Inferior parietal cortex (tissue), 1 donor: ENCODE data around the gene NLRC3.
"Not testable (repeated sequence)": the region's sequence is repeated elsewhere in the genome, so short reads cannot be mapped to it uniquely, and the experiment has no call there.

Experiments
- DNase-seq: peaks from one replicate; pipeline ENCODE4 v3.0.0-alpha.2; 2016; ENCODE audit errors: extremely low spot score

The NLRC3 gene

DNA sequence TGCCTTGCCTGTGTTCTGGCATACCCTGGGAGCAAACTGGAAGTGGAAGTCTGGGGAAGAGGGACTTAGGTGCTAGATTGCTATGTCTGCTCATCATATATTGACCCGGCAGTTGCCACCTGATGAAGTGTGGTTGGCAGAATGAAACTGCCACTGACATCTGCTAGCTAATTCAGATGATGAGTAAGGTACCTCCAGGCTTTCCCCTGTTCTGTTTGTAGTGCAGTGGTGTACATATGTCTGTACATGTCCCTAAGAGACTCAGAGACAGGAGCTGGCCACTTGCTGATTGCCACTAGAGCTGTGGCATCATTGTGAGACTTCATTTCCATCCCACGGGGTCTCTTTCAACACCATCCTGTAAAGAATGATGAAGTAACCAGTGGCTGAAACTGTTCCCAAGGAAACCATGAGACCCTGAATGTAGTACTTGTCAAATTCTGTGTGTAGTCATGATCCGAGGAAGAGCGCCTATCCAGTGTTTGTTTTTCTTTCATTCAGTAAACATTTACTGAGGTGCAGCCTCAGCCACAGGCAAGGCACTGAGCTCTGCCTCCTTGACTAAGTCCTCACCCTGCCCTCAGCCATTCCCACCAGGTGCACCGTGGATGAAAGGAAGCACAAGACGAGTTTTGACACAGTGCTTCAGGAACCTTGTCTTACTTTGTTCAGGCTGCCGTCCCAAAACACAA is 63.2 kb downstream of the NLRC3 start:
- no peak for DNase-seq

DNA sequence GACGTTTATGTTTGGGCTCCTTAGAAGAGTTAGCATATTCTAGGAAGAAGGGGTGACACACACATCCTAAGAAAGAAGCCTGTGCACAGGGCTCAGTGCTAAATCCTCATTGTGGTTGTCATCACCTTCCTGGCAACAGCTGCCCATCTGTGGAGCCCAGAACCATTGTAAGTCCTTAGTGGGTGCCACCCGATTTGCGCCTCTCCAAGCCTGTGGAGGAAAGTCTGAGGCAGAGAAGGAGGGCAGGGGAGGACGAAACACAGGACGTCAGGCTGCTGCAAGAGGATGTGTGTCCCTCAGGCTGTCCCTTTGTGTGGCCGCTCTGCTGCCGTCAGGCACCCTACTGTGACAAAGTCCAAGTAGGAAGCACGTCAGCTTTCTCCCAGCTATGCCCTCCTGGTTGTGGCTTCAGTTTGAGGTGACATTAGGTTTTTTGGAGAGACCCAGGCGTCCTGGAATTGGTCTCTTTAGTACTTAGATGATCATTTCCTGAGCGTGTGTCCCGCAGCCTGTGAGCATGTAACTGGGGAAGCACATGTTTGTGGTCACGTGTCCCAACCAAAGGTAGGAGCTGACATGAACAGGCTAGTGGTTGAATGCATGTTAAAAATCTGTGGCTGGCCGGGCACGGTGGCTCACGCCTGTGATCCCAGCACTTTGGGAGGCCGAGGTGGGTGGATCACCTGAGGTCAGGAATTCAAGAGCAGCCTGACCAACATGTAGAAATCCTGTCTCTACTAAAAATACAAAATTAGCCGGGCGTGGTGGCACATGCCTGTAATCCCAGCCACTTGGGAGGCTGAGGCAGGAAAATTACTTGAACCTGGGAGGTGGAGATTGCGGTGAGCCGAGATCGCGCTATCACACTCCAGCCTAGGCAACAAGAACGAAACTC is 65.7 kb downstream of the NLRC3 start:
- DNase-seq, result no peak

DNA sequence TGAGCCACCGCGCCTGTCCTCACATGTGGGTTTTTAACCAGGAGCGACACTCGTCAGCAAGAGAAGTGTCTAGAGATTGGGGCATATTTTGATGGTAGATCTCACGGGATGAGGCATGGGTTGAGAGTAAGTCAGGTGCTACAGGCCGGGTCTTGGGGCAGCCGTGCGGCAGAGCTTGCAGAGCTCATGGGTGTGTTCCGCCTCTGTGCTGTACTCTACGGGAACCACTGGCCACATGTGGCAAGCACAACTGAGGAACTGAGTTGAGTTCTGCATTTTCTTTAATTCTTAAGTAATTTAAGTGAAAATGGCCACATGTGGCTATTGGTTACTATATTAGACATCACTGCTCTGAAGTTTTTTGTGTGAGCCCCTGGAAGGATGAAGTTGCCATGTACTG is 66.8 kb downstream of the NLRC3 start:
- no peak for DNase-seq

DNA sequence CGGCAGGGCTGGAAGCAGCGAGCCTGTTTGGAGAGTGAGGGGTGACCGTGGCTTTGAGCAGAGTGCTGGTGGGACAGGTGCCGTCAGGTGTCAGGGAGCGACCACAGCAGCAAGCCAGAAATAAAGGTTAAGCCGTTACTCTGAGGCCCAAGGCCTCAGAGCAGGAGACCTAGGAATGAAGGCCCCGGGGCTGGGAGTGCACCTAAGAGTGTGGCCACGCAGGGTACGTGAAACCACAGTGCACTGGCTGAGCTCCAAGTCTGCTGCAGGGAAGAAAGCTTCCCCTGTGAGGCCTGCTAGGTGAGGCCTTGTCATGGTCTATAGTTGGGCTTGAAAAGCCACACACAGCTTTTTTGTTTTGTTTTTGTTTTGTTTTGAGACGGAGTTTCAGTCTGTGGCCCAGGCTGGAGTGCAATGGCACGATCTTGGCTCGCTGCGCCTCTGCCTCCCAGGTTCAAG is 67.7 kb downstream of the NLRC3 start:
- DNase-seq, result no peak

DNA sequence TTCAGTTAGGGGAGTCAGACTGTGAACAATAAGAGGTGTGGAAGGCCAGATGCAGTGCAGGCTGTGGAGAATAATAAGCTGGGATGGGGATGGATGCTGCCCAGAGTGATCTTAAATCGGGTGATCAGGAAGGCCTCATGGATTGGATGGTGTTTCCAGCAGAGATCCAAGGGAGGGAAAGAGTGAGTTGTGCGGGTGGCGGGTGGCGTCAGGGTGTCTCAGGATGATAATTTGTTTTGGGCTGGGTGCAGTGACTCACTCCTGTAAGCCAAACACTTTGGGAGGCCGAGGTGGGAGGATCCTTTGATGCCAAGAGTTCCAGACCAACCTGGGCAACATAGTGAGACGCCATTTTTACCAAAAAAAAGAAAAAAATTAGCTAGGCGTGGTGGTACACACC is 68.5 kb downstream of the NLRC3 start:
- no peak for DNase-seq

DNA sequence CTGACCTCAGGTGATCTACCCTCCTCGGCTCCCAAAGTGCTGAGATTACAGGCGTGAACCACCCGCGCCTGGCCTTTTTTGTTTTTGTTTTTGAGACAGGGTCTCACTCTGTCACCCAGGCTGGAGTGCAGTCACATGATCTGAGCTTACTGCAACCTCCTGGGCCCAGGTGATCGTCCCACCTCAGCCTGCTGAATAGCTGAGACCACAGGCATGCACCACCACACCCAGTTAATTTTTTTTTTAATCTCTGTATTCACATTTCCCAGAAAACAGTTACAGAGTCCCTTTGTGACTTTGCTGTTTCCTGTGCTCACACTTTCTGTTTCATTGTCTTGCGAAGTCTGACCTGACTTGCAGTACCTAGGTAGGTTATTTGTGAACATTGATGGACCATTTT is 73.7 kb downstream of the NLRC3 start:
- no peak for DNase-seq

DNA sequence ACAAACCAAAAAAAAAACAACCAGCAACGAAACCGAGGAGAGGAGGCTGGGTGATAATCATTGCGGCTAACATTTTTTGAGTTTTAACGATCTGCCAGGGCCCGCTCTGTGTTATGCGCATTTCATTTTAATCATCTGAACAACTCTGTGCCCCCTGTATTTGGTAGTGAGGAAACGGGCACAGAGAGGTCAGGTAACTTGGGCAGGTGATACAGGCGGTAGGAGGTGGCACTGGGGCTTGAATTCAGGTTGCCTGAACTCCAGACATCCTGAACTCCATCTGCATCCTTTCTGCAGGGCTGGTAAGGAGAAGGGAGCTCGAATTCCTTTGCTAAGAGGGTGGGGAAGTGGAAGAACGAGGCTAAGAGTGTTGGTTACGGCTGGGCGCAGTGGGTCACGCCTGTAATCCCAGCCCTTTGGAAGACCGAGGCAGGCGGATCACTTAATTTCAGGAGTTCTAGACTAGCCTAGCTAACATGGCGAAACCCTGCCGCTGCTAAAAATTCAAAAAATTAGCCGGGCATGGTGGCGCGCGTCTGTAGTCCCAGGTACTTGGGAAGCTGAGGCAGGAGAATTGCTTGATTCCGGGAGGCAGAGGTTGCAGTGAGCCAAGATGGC is 75.3 kb downstream of the NLRC3 start:
- no peak for DNase-seq

DNA sequence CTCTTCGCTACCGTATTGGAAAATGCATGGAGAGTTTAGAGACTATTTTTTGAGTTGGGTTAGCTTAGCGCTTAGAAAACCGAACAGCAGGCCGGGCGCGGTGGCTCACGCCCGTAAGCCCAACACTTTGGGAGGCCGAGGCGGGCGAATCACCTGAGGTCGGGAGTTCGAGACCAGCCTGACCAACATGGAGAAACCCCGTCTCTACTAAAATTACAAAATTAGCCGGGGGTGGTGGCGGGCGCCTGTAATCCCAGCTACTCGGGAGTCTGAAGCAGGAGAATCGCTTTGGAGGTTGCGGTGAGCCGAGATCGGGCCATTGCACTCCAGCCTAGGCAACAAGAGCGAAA is 75.8 kb downstream of the NLRC3 start:
- DNase-seq, result not testable (repeated sequence)

DNA sequence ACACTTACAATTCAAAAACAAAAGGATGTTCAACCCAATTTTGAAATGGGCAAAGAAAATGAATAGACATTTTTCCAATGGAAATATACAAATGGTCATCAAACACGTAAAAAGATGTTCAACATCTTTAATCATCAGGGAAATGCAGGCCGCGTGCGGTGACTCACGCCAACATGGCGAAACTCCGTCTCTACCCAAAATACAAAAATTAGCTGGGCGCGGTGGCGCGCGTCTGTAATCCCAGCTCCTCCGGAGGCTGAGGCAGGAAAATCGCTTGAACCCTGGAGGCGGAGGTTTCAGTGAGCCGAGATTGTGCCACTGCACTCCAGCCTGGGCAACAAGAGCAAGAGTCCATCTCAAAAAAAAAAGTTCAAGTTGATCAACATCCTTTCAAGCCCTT is 78.2 kb downstream of the NLRC3 start:
- DNase-seq, result no peak

DNA sequence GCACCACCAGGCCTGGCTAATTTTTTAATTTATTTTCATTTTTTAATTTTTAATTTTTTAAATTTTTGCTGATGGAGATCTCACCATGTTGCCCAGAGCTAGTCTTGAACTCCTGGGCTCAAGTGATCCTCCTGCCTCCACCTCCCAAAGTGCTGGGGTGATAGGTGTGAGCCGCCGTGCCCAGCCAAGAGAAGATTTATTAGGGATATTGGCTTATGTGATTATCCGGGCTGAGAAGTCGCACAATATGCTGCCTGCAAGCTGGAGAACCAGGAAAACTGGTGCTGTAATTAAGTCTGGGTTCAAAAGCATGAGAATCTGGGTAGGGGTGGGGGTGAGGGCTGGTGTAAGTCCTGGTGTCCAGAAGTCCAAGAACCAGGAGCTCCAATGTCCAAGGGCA is 79.4 kb downstream of the NLRC3 start:
- no peak for DNase-seq

DNA sequence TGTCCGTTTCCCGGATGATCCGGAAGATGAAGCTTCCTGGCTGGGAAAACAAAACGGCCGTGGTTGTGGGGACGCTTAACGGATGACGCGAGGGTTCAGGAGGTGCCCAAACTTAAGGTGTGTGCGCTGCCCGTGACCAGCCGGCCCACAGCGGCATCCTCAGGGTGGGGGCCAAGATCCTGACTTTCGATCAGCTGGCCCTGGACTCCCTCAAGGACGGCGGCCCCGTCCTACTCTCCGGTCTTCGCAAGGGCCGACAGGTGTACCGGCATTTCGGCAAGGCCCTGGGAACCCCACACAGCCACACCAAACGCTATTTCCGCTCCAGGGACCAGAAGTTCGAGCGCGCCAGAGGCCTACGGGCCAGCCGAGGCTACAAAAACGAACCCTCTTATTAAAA is 80.8 kb downstream of the NLRC3 start:
- DNase-seq, result no peak

DNA sequence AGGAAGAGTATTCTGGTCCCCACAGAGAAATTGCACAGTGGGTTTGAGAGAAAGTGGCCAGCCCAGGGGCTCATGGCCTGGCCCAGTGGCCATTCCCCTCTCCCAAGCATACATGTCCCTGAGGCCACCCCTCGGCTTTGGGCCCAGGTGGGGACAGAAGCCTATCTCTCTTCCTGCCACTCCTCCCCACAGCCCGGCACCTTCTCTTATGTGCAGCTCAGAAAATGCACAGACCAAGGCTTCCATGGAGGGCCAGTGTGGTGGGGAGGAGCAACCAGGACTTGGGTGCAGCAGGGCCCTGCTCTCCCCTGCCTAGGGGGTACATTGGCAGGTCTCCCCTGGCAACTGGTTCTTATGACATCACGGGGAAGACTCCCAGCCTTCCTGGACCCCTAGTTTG is 82.0 kb downstream of the NLRC3 start, which contains the start of gene C16orf90:
TSS of gene C16orf90 (minus strand) at position 314 of the 400 bp plus-strand sequence. CDS start at position 246, 68 bp downstream.
- DNase-seq, result no peak

DNA sequence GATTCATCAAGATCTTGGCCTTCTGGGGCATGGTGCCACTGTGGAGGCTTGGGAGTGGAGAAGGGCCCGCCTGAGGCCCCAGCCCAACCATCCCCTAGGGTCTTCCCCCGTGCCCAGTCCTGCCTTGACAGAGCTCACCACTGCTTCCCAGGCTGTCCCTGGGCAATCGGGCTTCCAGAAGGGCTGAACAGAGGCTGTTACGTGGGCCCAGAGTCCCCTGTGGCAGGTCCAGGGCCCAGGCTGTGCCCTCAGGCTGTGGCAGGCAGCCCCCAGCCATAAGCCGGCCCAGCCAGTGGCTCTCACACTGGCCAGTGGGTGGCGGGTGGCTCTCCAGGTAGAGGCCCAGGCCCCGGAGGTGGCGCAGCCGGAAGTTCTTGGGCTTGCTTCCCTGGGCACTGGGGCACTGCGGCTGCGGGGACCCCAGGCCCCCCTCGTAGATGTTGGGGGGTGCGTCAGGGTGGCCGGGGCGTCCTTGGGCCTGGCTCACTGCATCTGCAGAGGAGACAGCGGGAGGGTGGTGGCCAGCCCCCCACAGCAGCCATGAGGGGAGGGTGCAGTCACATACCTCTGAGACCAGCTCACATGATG is 82.7 kb downstream of the NLRC3 start:
- no peak for DNase-seq

DNA sequence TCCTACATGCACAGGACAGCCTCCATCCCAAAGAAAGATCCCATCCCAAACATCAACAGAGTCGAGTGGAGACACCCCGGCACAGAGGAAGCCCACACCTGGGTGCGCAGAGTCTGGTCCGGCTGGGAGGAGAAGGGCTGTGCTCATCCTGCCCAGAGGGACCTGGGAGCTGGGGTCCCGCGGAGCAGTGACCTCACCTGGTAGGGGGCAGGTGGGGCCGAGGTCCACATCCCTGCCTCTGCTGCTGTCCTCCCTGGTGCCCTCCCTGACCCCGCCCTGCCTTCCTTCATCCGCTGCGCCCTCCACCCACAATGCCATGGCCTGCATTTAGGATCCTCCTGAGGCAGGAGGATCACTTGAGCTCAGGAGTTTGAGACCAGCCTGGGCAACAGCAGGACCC is 84.8 kb downstream of the NLRC3 start:
- DNase-seq, result no peak

DNA sequence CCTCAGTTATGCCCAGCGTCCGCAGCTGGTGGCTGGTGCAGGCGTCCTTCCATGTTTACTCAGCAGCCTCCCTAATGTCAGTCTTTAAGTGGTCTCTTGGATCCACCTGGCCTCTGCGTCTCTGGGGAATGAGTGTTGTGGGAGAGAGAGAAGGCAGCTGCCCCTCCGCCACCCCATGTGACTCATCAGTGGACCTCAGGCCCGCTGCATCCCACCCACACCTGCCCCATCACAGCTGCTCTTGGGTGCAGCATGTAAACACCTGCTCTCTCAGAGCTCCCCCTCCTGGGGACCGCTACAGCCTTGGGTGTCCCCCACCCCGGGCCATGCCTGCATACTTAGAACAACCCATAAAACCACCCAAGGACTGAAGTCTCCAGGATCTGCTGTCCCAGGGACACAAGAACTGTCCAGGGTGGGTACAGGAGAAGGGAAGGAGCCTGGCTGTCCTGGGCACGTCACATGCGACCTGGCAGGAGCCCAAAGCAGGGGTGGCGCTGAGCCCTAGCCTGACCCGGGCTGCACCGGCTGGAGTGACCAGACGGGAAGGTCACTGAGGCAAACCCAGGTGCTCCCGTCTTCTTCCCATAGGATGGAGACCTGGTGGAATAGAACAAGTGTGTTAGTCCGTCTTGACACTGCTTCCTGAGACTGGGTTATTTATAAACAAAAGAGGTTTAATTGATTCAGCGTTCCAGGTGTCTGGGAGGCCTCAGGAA is 86.1 kb downstream of the NLRC3 start:
- no peak for DNase-seq
